Stimulated activated CD4-positive, alpha-beta T cell treated with anti-CD3 and anti-CD28 coated beads, Interleukin-1b, Interleukin-23, amount 100 ng/mL, for 24 hours (primary cell): Measurements from ENCODE around the gene ZSWIM4.

ENCODE experiments used
- DNase-seq, 4 experiments: peaks; one replicate each; pipeline ENCODE4 v3.0.0-alpha.2; 2020; ENCODE audit warnings: low read depth in 4 of 4, low spot score in 1 of 4

Gene ZSWIM4

GRCh38 chr19:13806728-13807127 is 11.5 kb downstream of the ZSWIM4 start:
- DNase-seq = no peak

DNA sequence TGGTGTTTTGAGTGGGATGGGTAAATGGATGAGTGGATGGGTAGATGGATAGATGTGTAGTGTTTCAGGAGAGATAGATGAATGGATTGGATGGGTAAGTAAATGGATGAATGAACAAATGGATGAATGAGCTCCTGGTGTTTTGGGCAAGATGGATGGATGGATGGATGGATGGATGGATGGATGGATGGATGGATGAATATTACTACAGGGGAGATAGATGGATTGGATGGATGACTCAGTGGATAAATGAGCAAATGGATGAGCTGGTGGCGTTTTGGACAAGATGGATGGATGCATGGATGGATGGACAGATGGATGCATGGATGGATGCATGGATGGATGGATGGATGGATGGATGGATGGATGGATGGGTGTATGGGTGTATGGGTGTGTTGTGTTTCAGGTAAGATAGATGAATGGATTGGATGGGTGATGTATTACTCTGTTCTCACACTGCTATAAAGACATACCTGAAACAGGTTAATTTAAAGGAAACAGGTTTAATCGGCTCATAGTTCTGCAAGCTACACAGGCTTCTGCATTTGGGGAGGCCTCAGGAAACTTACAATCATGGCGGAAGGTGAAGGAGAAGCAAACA is 12.3 kb downstream of the ZSWIM4 start:
- no peak for DNase-seq

DNA sequence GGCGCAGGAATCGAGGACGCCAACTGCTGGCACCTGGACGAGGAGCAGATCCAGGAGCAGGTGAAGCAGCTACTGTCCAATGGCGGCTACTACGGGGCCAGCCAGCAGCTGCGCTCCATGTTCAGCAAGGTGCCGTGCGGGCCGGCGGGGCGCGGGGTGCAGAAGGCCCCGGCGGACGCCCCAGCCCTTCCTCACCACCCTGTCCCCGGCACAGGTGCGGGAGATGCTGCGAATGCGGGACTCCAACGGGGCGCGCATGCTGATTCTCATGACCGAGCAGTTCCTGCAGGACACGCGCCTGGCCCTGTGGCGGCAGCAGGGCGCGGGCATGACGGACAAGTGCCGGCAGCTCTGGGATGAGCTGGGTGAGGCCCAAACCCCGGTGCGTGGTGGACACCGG is 13.6 kb downstream of the ZSWIM4 start:
- DNase-seq = no peak

GRCh38 chr19:13812544-13812943 is 17.3 kb downstream of the ZSWIM4 start:
- DNase-seq = no peak

DNA sequence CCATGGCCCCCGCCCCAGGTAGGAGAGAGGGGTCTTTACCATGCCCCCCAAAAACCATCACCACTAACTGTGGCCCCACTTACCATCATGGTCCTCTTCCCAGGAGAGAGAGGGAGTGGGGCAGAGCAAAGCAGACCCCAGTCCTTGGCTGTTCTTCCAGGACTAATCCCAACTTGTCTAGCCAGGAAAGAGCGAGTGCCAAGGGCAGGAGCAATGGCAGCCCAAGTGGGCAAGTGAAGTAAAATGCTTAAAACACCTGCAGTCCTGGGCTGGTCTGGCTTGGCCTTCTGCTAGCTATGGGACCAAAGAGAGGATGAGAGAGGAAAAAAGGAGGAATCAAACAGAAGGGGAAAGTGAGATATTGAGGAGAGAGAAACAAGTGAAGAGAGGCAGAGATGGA is 17.9 kb downstream of the ZSWIM4 start:
- DNase-seq = no peak

- no peak for DNase-seq
Observed at GRCh38 chr19:13814550-13814949, 19.3 kb downstream of the ZSWIM4 start.

DNA sequence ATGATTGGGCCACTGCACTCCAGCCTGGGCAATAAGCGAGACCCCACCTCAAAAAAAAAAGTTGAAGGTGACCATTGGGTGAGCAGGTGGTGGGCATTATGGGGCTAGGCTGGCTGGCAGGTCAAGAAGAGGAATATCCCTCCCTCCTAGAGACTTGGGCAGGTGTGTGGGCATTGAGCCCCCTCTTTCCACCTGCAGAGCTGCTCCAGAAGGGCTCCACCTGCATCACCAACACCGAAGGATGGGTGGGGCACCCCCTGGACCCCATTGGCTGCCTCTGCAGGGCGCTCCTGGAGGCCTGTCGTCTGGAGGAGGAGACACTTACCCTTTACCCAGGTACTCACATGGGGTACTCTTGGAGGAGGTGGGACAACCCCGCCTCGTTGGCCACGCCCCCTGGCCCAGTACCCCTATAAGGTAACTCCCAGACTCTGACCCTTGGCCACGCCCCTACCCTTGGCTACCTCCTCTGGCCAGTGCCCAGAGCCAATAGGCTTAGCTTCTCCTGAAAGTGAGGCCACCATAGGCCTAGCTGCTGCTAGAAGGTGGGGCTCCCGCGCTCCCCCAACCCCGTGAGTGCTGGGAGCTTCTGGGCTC is 21.9 kb downstream of the ZSWIM4 start:
- no peak for DNase-seq

GRCh38 chr19:13817615-13818371 is 22.6 kb downstream of the ZSWIM4 start:
- DNase-seq = no peak

- DNase-seq = no peak
Observed at GRCh38 chr19:13819238-13819637, 24.0 kb downstream of the ZSWIM4 start.

DNA sequence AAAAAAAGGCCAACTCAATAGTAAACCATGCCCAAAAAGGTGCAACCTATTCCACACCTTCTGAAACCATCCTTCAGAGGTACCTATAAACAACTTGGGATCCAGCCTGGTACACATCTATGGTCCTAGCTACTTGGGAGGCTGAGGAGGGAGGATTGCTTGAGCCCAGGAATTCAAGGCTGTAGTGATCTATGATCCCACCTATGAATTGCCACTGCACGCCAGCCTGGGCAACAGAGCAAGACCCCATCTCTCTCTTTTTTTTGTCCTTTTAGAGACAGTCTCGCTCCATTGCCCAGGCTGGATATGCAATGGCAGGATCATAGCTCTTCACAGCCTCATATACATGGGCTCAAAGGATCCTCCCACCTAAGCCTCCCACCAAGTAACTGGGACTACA is 26.0 kb downstream of the ZSWIM4 start:
- DNase-seq = no peak

- no peak for DNase-seq
Observed at GRCh38 chr19:13823256-13823655, 28.0 kb downstream of the ZSWIM4 start.

DNA sequence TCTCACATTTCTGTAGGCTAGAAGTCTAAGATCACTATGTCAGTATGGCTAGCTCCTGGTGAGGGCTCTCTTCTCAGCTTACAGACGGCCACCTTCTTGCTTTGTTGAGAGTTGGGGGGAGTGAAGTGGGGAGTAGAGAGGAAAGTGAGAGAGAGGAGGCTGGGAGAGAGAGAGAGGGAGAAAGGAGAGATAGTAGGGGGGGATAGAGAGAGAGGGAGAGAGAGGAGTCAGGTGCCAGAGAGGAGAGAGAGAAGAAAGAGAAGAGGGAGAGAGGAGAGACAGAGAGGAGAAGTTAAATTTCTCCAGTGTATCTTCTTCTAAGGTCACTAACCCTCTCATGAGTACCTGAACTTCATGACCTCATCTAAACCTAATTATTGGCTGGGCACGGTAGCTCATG is 28.7 kb downstream of the ZSWIM4 start:
- DNase-seq = no peak

GRCh38 chr19:13824703-13825102 is 29.5 kb downstream of the ZSWIM4 start:
- DNase-seq = no peak

DNA sequence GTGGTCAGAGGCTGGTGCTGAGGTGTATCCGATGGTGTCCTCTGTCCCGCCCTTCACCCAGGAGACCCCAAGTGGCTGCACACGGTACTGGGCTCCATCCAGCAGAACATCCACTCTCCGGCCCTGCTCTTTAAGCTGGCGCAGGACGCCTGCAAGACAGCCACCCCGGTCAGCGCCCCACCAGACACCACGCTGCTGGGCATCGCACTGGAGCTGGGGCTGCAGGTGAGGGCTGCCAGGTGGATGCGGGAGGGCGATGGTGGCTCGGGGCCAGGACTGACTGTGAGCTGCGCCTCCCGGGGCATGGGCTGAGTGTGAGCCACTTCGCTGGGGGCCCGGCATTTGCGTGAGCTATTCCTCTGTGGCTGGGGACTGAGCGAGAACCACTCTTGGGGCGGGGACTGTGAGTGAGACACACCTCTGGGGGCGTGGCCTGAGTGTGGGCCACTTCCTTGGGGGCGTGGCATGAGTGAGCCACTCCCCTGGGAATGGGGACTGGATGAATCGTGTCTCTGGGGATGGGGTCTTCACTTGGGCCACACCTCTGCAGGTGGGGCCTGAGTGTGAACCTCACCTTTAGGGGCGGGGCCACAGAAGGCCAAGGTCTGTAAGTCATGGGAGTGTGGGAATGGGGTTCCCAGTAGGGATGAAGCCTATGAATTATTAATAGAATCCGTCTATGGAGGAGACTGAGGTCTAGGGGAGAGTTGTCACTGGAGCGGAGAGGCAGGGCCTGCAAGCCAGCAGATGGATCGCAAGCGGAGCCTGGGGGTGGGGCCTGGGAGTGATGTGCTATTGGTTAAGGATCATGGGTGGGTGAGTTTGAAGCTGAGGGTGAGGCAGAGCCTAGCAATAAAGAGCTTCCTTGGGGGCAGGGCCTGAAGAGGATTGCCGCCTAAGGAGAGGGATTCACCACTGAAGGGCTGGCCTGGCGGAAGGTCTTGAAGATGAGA is 30.5 kb downstream of the ZSWIM4 start:
- DNase-seq = no peak

GRCh38 chr19:13826652-13827235 is 31.5 kb downstream of the ZSWIM4 start:
- no peak for DNase-seq

DNA sequence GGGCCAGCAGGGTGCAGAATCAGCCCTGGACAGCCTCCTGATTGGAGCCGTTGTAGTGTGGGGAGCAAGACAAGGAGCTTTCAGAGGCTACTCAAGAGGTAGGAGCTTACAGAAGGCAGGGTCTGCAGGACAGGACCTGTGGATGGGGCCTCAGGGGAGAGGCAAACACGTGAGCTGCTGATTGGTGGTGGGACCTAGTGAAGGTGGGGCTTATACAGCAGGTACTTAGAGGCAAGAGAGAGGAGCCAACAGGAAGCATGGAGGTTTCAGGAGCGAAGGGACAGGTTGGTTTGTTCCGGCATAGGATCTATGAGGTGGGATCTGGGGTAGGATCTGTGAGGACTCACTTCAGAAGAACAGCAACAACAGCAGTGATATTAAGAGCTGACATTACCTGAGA is 32.4 kb downstream of the ZSWIM4 start:
- DNase-seq = no peak

DNA sequence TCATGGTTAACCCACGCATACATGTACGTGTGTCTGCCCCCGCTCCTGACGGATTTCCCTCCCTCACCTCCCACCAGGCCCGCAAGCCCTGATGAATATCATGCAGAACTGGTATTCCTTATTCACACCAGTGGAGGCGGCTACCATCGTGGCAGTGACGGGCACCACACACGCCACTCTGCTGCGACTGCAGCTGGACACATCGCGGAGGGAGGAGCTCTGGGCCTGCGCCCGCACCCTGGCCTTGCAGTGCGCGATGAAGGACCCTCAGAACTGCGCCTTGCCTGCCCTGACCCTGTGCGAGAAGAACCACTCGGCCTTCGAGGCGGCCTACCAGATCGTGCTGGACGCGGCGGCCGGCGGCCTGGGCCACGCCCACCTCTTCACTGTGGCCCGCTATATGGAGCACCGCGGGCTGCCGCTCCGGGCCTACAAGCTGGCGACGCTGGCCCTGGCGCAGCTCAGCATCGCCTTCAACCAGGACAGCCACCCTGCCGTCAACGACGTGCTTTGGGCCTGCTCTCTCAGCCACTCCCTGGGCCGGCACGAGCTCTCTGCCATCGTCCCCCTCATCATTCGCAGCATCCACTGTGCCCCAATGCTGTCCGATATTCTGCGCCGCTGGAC is 35.0 kb downstream of the ZSWIM4 start:
- no peak for DNase-seq

DNA sequence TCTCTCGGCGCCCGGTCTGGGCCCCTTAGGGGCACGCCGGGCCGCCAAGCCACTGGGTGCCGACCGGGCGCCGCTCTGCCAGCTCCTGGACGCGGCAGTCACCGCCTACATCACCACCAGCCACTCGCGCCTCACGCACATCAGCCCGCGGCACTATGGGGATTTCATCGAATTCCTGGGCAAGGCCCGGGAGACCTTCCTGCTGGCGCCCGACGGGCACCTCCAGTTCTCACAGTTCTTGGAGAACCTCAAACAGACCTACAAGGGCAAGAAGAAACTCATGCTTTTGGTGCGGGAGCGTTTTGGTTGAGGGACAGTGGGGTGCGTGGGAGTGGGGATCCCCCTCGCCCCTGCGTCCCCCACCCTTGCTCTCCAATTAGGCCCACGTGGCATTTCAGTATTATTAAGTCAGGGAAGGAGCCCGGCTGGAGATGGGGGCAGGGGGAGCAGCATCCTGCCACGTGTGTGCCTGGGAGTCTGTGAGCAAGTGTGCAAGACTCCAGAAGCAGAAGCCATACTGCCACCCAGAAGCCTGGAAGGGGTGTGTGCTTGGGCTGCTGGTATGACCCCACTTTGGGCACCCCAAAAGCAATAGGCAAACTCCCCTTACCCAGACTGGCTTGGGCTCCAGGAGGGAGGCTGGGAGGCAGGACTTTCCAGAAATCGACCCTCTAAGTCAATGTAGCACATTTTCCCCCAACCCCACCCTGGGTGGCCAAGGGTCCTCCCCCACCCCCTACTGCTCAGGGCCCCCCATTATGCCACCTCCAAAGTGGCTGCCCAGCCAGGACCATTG is 35.7 kb downstream of the ZSWIM4 start:
- no peak for DNase-seq

DNA sequence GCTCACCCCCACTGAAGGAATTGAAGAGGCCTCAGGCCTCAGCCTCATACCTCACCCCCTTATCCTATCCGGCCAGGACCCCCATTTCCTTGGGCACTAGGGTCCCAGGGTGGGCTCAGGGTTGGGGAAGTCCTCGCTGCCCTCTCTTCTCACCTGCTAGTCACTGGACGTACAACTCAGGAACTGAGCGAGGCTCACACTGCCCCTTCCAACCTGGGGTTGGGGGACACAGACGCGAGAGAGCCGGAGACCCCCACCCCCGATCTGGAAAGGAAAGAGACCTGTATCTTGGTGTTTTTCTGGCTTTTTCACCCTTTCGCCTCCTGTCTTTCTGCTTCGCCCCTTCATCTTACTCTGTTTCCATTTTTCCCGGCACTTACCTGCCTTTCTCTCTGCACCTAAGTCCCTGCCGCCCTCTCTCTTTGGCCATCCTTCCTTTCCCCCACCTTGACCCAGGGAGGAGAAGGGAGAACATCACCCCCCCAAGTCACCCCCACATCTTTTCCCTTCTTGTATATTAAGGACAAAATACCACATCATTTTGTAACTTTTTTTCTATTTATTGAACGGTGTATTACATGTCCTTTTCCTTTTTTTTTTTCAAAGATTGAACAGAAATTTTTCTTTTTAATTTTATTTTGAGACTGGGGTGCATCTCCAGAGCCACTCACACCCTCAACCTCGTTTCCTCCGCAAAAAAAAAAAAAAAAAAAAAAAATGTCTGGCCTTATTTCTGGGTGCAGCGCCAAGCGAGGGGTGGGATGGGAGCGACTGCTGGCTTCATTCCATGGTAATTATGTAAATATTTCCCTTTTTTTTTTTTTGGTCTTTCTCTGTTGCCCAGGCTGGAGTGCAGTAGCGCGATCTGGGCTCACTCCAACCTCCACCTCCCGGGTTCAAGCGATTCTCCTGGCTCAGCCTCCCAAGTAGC is 36.6 kb downstream of the ZSWIM4 start:
- no peak for DNase-seq
